ENCODE results near the gene WNK2.
A peak's percentile ranks its signal among the peaks of the same experiment; 100 is the strongest.

The WNK2 gene

DNA sequence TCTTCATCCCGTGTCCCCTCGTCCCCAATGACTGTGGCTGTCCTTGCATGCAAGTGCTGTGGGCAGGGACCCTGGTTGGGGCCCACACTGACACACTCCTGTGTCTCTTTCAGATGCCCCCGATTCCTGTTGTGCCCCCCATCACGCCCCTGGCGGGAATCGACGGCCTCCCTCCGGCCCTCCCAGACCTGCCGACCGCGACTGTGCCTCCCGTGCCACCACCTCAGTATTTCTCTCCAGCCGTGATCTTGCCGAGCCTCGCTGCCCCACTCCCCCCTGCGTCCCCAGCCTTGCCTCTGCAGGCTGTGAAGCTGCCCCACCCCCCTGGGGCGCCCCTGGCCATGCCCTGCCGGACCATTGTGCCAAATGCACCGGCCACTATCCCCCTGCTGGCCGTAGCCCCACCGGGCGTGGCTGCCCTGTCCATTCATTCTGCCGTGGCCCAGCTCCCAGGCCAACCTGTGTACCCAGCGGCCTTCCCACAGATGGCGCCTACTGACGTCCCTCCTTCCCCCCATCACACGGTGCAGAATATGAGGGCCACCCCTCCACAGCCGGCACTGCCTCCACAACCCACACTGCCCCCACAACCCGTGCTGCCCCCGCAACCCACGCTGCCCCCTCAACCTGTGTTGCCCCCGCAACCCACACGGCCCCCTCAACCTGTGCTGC lies 75.0 kb downstream of the WNK2 start:
- Histone ChIP-seq H3K79me2 (ENCODE audit: control insufficient read depth, low read length) (peaks cover 1% of the 10 kb centered on the region; the same call in 1 of the 2 replicates), H4K20me1 (ENCODE audit: control insufficient read depth, insufficient read depth, low read depth, low read length) (no peaks in the 10 kb centered on the region), H3K4me1 (ENCODE audit: control insufficient read depth, low read length) (peaks cover 30% of the 10 kb centered on the region), H3K36me3 (ENCODE audit: control insufficient read depth, low read length) (peaks cover 7% of the 10 kb centered on the region), H3K27me3 (ENCODE audit: control insufficient read depth, low read length) (no peaks in the 10 kb centered on the region), H3F3A (ENCODE audit: control insufficient read depth, insufficient read depth) (no peaks in the 10 kb centered on the region; the same call in 1 of the 2 replicates), H3K9me2 (replicated peaks; ENCODE audit: control insufficient read depth, low read length) (no peaks in the 10 kb centered on the region), H3K9me3 (ENCODE audit: control insufficient read depth, insufficient read depth, low read length) (no peaks in the 10 kb centered on the region), H3K27ac (ENCODE audit: low read depth, low read length) (no peak overlapping the region), H3K4me2 (ENCODE audit: low read length) (no peak overlapping the region), H3K4me3 (ENCODE audit: low read length) (no peak overlapping the region)
- TF ChIP-seq, protein P1, sequence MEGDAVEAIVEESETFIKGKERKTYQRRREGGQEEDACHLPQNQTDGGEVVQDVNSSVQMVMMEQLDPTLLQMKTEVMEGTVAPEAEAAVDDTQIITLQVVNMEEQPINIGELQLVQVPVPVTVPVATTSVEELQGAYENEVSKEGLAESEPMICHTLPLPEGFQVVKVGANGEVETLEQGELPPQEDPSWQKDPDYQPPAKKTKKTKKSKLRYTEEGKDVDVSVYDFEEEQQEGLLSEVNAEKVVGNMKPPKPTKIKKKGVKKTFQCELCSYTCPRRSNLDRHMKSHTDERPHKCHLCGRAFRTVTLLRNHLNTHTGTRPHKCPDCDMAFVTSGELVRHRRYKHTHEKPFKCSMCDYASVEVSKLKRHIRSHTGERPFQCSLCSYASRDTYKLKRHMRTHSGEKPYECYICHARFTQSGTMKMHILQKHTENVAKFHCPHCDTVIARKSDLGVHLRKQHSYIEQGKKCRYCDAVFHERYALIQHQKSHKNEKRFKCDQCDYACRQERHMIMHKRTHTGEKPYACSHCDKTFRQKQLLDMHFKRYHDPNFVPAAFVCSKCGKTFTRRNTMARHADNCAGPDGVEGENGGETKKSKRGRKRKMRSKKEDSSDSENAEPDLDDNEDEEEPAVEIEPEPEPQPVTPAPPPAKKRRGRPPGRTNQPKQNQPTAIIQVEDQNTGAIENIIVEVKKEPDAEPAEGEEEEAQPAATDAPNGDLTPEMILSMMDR (IDR thresholded peaks at IDR 0.05; ENCODE audit: low read depth, low read length, poor library complexity, severe bottlenecking), result no peak
- TF ChIP-seq EZH2phosphoT487 (IDR thresholded peaks at IDR 0.05; ENCODE audit: borderline replicate concordance, low read length), result no peak

DNA sequence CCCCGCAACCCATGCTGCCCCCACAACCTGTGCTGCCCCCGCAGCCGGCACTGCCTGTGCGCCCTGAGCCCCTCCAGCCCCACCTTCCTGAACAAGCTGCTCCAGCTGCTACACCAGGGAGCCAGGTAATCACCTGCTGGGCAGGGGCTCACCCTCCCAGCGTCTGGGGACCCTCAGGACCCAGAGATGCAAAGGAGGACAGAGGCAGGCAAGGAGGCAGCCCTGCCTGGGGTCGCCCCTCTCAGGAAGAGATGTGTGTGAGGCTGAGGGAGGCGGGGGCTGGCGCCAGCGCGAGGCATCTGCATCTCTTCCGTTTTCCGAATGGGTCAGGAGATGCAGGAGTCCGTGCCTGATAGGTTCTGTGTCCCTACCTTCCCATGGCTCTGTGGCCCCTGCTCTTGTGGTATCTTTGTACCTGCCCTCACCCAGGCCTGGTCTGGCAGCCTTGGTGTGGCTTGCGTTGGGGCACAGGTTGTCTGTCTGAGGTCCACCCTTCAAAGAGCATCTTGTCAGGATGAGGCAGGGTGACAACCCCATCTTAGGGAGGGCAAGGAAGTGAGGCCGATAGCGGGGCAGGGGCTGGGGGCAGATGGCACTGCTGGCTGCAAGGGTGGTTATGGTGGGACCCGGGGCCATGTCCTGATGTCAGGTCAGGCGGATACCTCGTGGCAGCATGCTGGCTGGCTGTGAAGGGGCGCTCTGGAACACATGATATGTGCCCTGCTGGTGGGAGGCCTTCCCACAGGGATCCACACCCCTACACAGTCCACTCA lies 75.7 kb downstream of the WNK2 start:
- Histone ChIP-seq H3K36me3 (ENCODE audit: control insufficient read depth, low read length) (peaks cover 14% of the 10 kb centered on the region), H3K79me2 (ENCODE audit: control insufficient read depth, low read length) (peaks cover 8% of the 10 kb centered on the region), H3K27ac (ENCODE audit: low read depth, low read length) (no peak overlapping the region), H3K4me3 (ENCODE audit: low read length) (no peak overlapping the region), H3F3A (ENCODE audit: control insufficient read depth, insufficient read depth) (no peaks in the 10 kb centered on the region; the same call in 1 of the 2 replicates), H3K4me2 (ENCODE audit: low read length) (no peak overlapping the region), H4K20me1 (ENCODE audit: control insufficient read depth, insufficient read depth, low read depth, low read length) (no peaks in the 10 kb centered on the region), H3K9me2 (replicated peaks; ENCODE audit: control insufficient read depth, low read length) (no peaks in the 10 kb centered on the region), H3K4me1 (ENCODE audit: control insufficient read depth, low read length) (peaks cover 38% of the 10 kb centered on the region), H3K9me3 (ENCODE audit: control insufficient read depth, insufficient read depth, low read length) (no peaks in the 10 kb centered on the region), H3K27me3 (ENCODE audit: control insufficient read depth, low read length) (no peaks in the 10 kb centered on the region)
- TF ChIP-seq EZH2phosphoT487 (IDR thresholded peaks at IDR 0.05; ENCODE audit: borderline replicate concordance, low read length), result no peak
- TF ChIP-seq, protein P1 (IDR thresholded peaks at IDR 0.05; ENCODE audit: low read depth, low read length, poor library complexity, severe bottlenecking), result no peak

DNA sequence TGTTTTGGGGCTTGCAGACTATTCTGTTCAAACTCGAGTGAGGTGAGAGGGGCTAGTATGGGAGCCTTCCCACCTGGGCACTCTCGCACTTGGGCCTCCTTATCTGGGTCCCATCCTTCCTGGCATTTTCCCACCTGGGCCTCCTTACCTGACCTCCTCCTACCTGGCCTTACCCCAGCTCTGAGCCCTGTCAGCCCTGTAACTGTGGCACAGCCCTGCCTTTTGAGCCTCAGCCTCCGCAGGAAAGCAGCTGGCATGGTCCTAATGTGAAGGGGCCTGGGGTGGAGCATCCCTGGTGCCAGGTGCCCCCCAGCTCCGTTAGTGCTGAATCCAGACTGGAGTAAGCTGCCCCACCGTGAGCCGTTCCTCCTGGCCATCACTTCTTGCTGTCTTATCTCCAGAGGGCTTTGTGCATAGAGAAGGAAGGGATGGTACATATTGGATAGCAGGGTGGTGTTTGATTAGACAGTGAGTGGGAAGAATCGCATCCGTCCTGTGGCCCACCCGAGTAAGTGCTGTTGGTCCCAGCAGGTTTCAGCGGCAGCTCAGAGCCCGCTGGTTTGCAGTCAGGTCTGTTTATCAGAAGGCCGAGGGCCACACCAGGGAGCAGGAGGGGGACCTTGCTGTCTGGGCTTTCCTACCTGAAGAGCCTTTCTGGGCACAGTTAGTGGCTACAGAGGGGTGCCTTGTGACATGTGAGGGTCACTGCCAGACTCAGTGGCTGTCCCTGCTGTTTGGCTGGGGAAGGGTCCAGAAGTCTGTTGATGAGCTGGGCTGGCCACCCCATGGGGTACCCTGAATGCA lies 76.5 kb downstream of the WNK2 start:
- H3K9me2 ChIP-seq (replicated peaks; ENCODE audit: control insufficient read depth, low read length), result no peaks in the 10 kb centered on the region
- H3K27ac ChIP-seq (ENCODE audit: low read depth, low read length), result peak overlapping the region; percentile 38; the same call in 1 of the 2 replicates
- H3K36me3 ChIP-seq (ENCODE audit: control insufficient read depth, low read length), result peaks cover 22% of the 10 kb centered on the region
- peak overlapping the region; percentile 36; the same call in 1 of the 2 replicates for H3K4me2 ChIP-seq (ENCODE audit: low read length)
- H3K27me3 ChIP-seq (ENCODE audit: control insufficient read depth, low read length), result no peaks in the 10 kb centered on the region
- TF ChIP-seq, protein P1 (IDR thresholded peaks at IDR 0.05; ENCODE audit: low read depth, low read length, poor library complexity, severe bottlenecking), result no peak
- no peak for TF ChIP-seq EZH2phosphoT487 (IDR thresholded peaks at IDR 0.05; ENCODE audit: borderline replicate concordance, low read length)
- peaks cover 45% of the 10 kb centered on the region for H3K4me1 ChIP-seq (ENCODE audit: control insufficient read depth, low read length)
- no peaks in the 10 kb centered on the region for H3K9me3 ChIP-seq (ENCODE audit: control insufficient read depth, insufficient read depth, low read length)
- no peak overlapping the region for H3K4me3 ChIP-seq (ENCODE audit: low read length)
- H3F3A ChIP-seq (ENCODE audit: control insufficient read depth, insufficient read depth), result peaks cover 2% of the 10 kb centered on the region; the same call in 1 of the 2 replicates
- H4K20me1 ChIP-seq (ENCODE audit: control insufficient read depth, insufficient read depth, low read depth, low read length), result no peaks in the 10 kb centered on the region
- peaks cover 16% of the 10 kb centered on the region for H3K79me2 ChIP-seq (ENCODE audit: control insufficient read depth, low read length)

All from DOHH2 (cell line).